CD4-positive, alpha-beta memory T cell (primary cell): Measurements from ENCODE around the gene MACC1. TPM values are rescaled to one million over a fixed set of nuclear protein-coding genes. Genes with fewer than 3 reads are reported as not detected.
"Not testable (repeated sequence)": the region's sequence is repeated elsewhere in the genome, so short reads cannot be mapped to it uniquely, and the experiment has no call there.

ENCODE experiments used
- CTCF ChIA-PET: fragments of 350-600 bp; sonication (Branson Sonifier 250); formaldehyde crosslinking; loops from one replicate; lab custom pipeline; 2021; ENCODE audit warnings: inconsistent platforms; ENCODE audit not compliant: partially characterized antibody; lab: Charles Lee
- POLR2A ChIA-PET: fragments of 350-600 bp; sonication (Branson Sonifier 250); formaldehyde crosslinking; loops from one replicate; lab custom pipeline; 2021; ENCODE audit not compliant: partially characterized antibody; lab: Charles Lee
- DNase-seq, 5 donors: peaks; one replicate each; pipeline versions ENCODE4 v3.0.0 to v3.0.0-alpha.2; 2020 to 2022; ENCODE audit warnings: mixed read lengths in 1 of 5
- H3K27ac ChIP-seq: one replicate; pipeline ENCODE4 v1.7.0; 2013; ENCODE audit warnings: low read depth, low read length
- H3K27me3 ChIP-seq: 2 replicates; pipeline ENCODE4 v1.7.0; 2013; ENCODE audit warnings: mild to moderate bottlenecking, low read length, moderate library complexity; ENCODE audit not compliant: insufficient read depth
- H3K36me3 ChIP-seq: 2 replicates; pipeline ENCODE4 v1.7.0; 2013; ENCODE audit warnings: mild to moderate bottlenecking, low read length, moderate library complexity; ENCODE audit not compliant: insufficient read depth
- H3K4me1 ChIP-seq: 2 replicates; pipeline ENCODE4 v1.7.0; 2013; ENCODE audit warnings: mild to moderate bottlenecking, low read length, moderate library complexity; ENCODE audit not compliant: insufficient read depth
- H3K4me3 ChIP-seq, 2 donors: one replicate each; pipeline ENCODE4 v1.7.0; 2013; ENCODE audit warnings: low read length in 2 of 2, mild to moderate bottlenecking in 1 of 2
- H3K9me3 ChIP-seq, 2 donors: one replicate each; pipeline ENCODE4 v1.7.0; 2013; ENCODE audit warnings: low read length in 2 of 2, control low read depth in 1 of 2; ENCODE audit not compliant: control insufficient read depth in 1 of 2
- H3K27ac Mint-ChIP-seq, 7 donors: one replicate each; pipeline ENCODE4 v1.8.0; 2020 to 2021; ENCODE audit warnings: mixed read lengths in 7 of 7, mild to moderate bottlenecking in 6 of 7, inconsistent platforms in 3 of 7, moderate library complexity in 3 of 7
- H3K27me3 Mint-ChIP-seq, 2 donors: one replicate each; pipeline ENCODE4 v1.8.0; 2020 to 2021; ENCODE audit warnings: mixed read lengths in 2 of 2
- H3K36me3 Mint-ChIP-seq, 2 donors: one replicate each; pipeline ENCODE4 v1.8.0; 2020 to 2021; ENCODE audit warnings: mixed read lengths in 2 of 2, inconsistent platforms in 1 of 2, mild to moderate bottlenecking in 1 of 2
- H3K4me1 Mint-ChIP-seq, 4 donors: one replicate each; pipeline ENCODE4 v1.8.0; 2020 to 2021; ENCODE audit warnings: mixed read lengths in 4 of 4, mild to moderate bottlenecking in 1 of 4
- H3K4me3 Mint-ChIP-seq, 8 donors: one replicate each; pipeline ENCODE4 v1.8.0; 2020 to 2021; ENCODE audit warnings: mixed read lengths in 8 of 8, mild to moderate bottlenecking in 7 of 8, moderate library complexity in 6 of 8, inconsistent platforms in 3 of 8
- H3K9me3 Mint-ChIP-seq, 8 donors: one replicate each; pipeline ENCODE4 v1.8.0; 2020 to 2021; ENCODE audit warnings: mixed read lengths in 8 of 8, mild to moderate bottlenecking in 5 of 8, inconsistent platforms in 3 of 8, moderate library complexity in 1 of 8
- intact Hi-C: fragments of 100-400 bp; cut with micrococcal nuclease; formaldehyde crosslinking; loops from one replicate; pipeline ENCODE4 v1.15.1; 2023
- polyA plus RNA-seq, 2 donors: library from polyadenylated mRNA; unstranded; fragments of 300-500 nt; fragmentation: Illumina TruSeq; gene quantifications; one replicate each; pipeline ENCODE4 v1.2.3, GENCODE V29; 2021
- total RNA-seq, 2 experiments: library from RNA; stranded (reverse); gene quantifications; one replicate each; pipeline ENCODE4 v1.2.3, GENCODE V29; 2021

Gene MACC1
- total and polyA plus RNA-seq, 4 experiments from 2014 or later = 0.05 to 0.09 TPM; not detected in 2

DNA sequence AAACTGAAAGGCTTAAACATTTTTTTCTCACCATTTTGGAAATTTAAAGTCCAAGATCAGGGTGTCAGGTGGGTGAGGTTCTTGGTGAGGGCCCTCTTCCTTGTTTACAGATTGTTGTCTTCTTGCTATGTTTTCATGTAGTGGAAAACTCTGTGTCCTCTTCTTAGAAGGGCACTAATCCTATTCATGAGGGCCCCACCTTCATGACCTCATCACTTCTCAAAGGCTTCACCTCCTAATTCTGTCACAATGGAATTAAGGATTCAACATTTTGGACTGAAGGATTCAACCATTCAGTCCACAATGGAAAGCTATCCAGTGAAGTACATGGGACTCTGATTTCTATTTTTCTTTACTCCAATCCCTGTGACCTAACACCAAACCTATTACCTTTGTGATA, 27.3 kb downstream of the MACC1 start:
- H3K27me3 ChIP-seq = no peaks in the 10 kb centered on the region
- no peaks in the 10 kb centered on the region for H3K9me3 ChIP-seq
- POLR2A ChIA-PET = no interaction called here
- no peaks in the 10 kb centered on the region for H3K36me3 ChIP-seq
- Mint-ChIP-seq H3K4me1 (no peaks in the 10 kb centered on the region), H3K36me3 (no peaks in the 10 kb centered on the region), H3K9me3 (peaks cover 0 to 7% (median 4%) of the 10 kb centered on the region in 8 donors), H3K4me3 (no peak overlapping the region), H3K27ac (no peak overlapping the region), H3K27me3 (no peaks in the 10 kb centered on the region)
- intact Hi-C loops = no loop called here
- H3K27ac ChIP-seq = no peak overlapping the region
- no peaks in the 10 kb centered on the region for H3K4me1 ChIP-seq
- no peak overlapping the region for H3K4me3 ChIP-seq
- CTCF ChIA-PET = no interaction called here
- no peak for DNase-seq

- no peak for DNase-seq
- H3K36me3 Mint-ChIP-seq = no peaks in the 10 kb centered on the region
- Histone ChIP-seq H3K36me3 (no peaks in the 10 kb centered on the region), H3K4me1 (no peaks in the 10 kb centered on the region), H3K27me3 (no peaks in the 10 kb centered on the region), H3K27ac (no peak overlapping the region), H3K9me3 (no peaks in the 10 kb centered on the region), H3K4me3 (no peak overlapping the region)
- ChIA-PET POLR2A (no interaction called here), CTCF (no interaction called here)
- H3K27ac Mint-ChIP-seq = no peak overlapping the region
- no peaks in the 10 kb centered on the region for H3K4me1 Mint-ChIP-seq
- no peak overlapping the region for H3K4me3 Mint-ChIP-seq
- no peaks in the 10 kb centered on the region for H3K27me3 Mint-ChIP-seq
- intact Hi-C loops = no loop called here
- peaks cover 0 to 7% (median 4%) of the 10 kb centered on the region in 8 donors for H3K9me3 Mint-ChIP-seq
These were observed 28.6 kb downstream of the MACC1 start for GRCh38 chr7:20188567-20188966.

GRCh38 chr7:20187850-20188249, 29.3 kb downstream of the MACC1 start:
- POLR2A ChIA-PET, H3K4me3 ChIP-seq, intact Hi-C loops, H3K27ac ChIP-seq, H3K27me3 ChIP-seq, H3K36me3 ChIP-seq, H3K36me3 Mint-ChIP-seq, H3K4me3 Mint-ChIP-seq, DNase-seq, H3K27ac Mint-ChIP-seq, H3K4me1 Mint-ChIP-seq, H3K4me1 ChIP-seq, H3K27me3 Mint-ChIP-seq, CTCF ChIA-PET, H3K9me3 ChIP-seq, H3K9me3 Mint-ChIP-seq: not testable (repeated sequence)

DNA sequence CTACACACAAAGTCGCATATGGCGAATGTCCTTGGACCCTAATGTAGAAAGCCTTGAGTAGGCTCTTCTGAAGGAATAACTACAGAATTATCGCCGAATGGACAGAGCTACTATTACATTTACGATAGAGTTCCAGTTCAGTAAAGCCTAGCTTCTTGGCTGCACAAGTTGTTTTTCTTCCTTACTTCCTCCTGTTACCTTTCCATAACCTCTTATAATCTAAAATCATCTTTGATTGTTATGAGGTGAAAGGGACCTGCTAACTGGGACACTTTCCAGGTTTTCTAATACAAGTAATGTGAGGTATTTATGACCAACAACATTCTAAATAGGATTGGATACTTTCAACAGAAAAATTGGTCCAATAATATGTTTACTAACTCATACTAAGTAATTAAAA, 31.2 kb downstream of the MACC1 start:
- Histone ChIP-seq H3K27ac (no peak overlapping the region), H3K4me3 (no peak overlapping the region), H3K9me3 (no peaks in the 10 kb centered on the region), H3K27me3 (no peaks in the 10 kb centered on the region), H3K4me1 (no peaks in the 10 kb centered on the region), H3K36me3 (no peaks in the 10 kb centered on the region)
- no peak for DNase-seq
- intact Hi-C loops = no loop called here
- H3K9me3 Mint-ChIP-seq = peaks cover 0 to 7% (median 5%) of the 10 kb centered on the region in 8 donors
- H3K27ac Mint-ChIP-seq = no peak overlapping the region
- H3K36me3 Mint-ChIP-seq = no peaks in the 10 kb centered on the region
- ChIA-PET CTCF (no interaction called here), POLR2A (no interaction called here)
- no peak overlapping the region for H3K4me3 Mint-ChIP-seq
- no peaks in the 10 kb centered on the region for H3K4me1 Mint-ChIP-seq
- H3K27me3 Mint-ChIP-seq = no peaks in the 10 kb centered on the region

DNA sequence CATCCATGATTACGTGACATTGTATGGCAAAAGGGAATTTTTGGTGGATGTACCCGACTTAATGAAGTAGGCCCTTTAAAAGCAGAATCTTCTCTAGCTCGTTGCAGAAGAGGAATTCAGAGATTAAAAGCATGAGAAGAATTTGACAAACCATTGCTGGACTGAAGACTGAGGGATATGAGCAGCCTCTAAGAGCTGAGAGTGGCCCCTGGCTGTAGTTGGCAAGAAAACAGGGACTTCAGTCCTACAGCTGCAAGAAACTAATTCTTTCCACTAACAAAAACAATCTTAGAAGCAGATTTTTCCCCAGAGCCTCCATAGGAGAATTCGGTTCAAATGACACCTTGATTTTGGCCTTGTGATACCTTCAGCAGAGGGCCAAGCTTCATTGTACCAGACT, 34.1 kb downstream of the MACC1 start:
- no peaks in the 10 kb centered on the region for H3K4me1 Mint-ChIP-seq

DNA sequence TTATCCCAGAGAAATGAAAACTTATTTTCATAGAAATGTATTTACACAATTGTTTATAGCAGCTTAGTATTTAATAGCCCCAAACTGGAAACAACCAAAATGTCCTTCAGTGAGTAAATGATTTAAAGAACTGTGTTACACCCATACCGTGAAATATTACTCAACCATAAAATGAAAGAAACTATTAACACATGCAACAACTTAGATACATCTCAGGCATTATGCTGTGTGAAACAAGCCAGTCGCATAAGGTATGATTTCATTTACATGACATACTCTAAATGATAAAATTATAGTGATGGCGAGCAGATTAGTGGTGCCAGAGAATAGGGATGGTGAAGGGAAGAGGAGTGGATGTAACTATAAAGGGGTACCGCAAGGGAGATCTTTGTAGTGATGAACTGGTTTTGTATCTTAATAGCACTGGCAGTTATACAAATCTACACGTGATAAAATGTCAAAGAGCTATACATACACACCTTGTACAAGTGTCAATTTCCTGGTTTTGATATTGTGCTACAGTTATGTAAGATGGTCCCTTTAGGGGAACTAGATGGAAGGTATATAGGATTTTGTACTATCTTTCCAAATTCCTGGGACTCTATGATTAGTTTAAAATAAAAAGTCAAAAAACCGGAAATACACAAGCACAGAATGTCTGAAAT, 40.5 kb downstream of the MACC1 start:
- no peaks in the 10 kb centered on the region for H3K27me3 Mint-ChIP-seq
- H3K36me3 ChIP-seq = no peaks in the 10 kb centered on the region
- ChIA-PET CTCF (no interaction called here), POLR2A (no interaction called here)
- H3K4me1 ChIP-seq = no peaks in the 10 kb centered on the region
- H3K27me3 ChIP-seq = no peaks in the 10 kb centered on the region
- no peak overlapping the region for H3K27ac Mint-ChIP-seq
- no peaks in the 10 kb centered on the region for H3K9me3 ChIP-seq
- H3K4me3 Mint-ChIP-seq = no peak overlapping the region
- intact Hi-C loops = no loop called here
- H3K4me3 ChIP-seq = no peak overlapping the region
- no peak overlapping the region for H3K27ac ChIP-seq
- no peaks in the 10 kb centered on the region for H3K4me1 Mint-ChIP-seq
- DNase-seq = no peak
- peaks cover 0 to 2% (median 0%) of the 10 kb centered on the region in 8 donors for H3K9me3 Mint-ChIP-seq
- H3K36me3 Mint-ChIP-seq = no peaks in the 10 kb centered on the region

More for the DNA sequence above, 34.1 kb downstream of the MACC1 start:
- Histone ChIP-seq H3K36me3 (no peaks in the 10 kb centered on the region), H3K4me3 (no peak overlapping the region), H3K27ac (no peak overlapping the region), H3K27me3 (no peaks in the 10 kb centered on the region), H3K4me1 (no peaks in the 10 kb centered on the region), H3K9me3 (no peaks in the 10 kb centered on the region)
- Mint-ChIP-seq H3K4me3 (no peak overlapping the region), H3K27ac (no peak overlapping the region), H3K36me3 (no peaks in the 10 kb centered on the region), H3K9me3 (peaks cover 0 to 7% (median under 1%) of the 10 kb centered on the region in 8 donors), H3K27me3 (no peaks in the 10 kb centered on the region)
- no peak for DNase-seq
- ChIA-PET POLR2A (no interaction called here), CTCF (no interaction called here)
- intact Hi-C loops = no loop called here

DNA sequence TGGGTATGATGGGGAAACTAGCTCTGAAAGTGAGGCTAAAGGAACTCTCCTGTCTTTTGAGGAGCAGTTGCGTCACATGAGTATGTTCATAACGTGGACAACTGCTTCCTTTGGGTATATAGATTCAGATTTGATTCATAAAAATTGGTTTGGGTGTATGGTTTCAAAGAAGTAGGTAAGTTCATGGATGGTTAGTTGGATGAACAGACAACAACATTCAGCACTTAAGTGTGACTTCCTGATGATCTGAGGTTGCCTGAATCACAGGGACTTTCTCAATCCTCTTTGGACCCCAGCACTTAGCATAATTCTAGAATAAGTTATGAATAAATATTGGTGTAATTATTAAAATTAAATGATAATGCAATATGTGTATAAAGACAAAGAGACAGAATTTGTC, 43.4 kb downstream of the MACC1 start:
- H3K4me3 Mint-ChIP-seq = no peak overlapping the region
- no peaks in the 10 kb centered on the region for H3K27me3 Mint-ChIP-seq
- no peak overlapping the region for H3K27ac ChIP-seq
- H3K27ac Mint-ChIP-seq = no peak overlapping the region
- H3K27me3 ChIP-seq = no peaks in the 10 kb centered on the region
- intact Hi-C loops = no loop called here
- no peaks in the 10 kb centered on the region for H3K9me3 Mint-ChIP-seq
- H3K4me1 ChIP-seq = no peaks in the 10 kb centered on the region
- H3K36me3 ChIP-seq = no peaks in the 10 kb centered on the region
- H3K36me3 Mint-ChIP-seq = no peaks in the 10 kb centered on the region
- POLR2A ChIA-PET = no interaction called here
- no peak for DNase-seq
- no peaks in the 10 kb centered on the region for H3K9me3 ChIP-seq
- H3K4me3 ChIP-seq = no peak overlapping the region
- CTCF ChIA-PET = no interaction called here
- H3K4me1 Mint-ChIP-seq = no peaks in the 10 kb centered on the region
